T-helper 2 cell treated with Interferon-gamma antibody and Interleukin-4, amounts not matched to agents 100 ng/mL and 5 ng/mL, for 36 hours (primary cell): Measurements from ENCODE around the gene AHI1. TPM values are rescaled to one million over a fixed set of nuclear protein-coding genes. Genes with fewer than 3 reads are reported as not detected.
"Not testable (repeated sequence)": the region's sequence is repeated elsewhere in the genome, so short reads cannot be mapped to it uniquely, and the experiment has no call there.

Source experiments
- intact Hi-C: fragments of 100-400 bp; cut with micrococcal nuclease; formaldehyde crosslinking; loops from one replicate; pipeline ENCODE4 v1.15.1; 2023
- total RNA-seq: library from RNA; stranded (reverse); gene quantifications from 2 replicates; pipeline ENCODE4 v1.2.3, GENCODE V29; 2022

Gene AHI1
- total RNA-seq, 1 donor from 2014 or later: 33.9 TPM

DNA sequence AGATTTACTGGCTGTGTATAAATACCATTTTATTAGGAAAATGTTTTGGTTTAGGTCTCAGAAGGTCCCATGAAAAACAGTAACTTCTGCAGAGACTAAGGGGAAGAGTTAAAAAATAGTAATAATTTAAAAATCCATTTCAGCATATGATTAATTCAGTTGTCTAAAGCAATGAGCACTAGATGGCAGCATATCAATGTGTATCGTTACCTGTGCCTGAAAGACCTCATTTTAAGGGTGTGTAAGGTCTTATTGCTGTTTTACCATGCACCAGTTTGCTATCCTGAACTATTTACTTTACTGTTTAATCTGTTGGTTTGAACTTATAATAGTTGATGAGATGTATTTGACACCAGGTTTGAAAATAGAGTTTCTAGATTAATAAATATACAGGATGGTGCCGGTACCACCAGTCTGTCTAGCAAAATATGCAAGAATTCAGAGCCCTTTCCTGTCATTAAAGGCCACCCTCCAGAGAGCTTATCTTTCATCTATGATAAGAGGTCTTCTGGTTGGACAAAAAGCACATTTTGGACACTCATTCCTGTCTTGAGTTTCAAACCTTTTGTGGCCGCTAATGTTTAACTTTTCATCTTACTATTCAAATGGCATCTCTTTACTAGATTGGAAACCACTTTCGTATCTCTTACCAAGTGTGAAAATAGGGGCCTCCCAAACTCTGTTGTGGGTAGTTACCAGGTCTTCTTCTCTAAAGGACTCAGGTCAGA, 8.9 kb upstream of the AHI1 start:
- intact Hi-C loops: loop anchor here (1.0 to 2.0 kb wide), 4 partner anchors 30 to 811 kb away; no protein-coding TSS in a partner anchor

DNA sequence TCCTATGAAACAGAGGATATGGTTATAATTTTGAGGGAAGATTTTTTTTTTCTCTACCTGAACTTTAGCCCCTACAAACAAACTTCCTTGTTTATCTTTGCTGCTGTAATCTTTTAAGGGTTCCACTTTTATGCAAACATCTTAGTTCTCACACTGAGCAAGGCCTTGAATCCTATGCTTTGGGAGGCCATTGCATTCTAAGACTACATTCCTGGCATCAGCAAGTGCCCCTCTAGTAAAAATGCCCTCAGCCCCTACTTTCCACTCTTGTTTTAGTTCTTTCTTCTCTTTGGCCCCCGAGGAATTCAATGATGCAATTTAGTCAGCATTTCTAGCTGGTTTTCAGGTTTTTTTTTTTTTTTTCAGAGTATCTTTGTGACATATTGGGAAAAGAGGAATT, 8.1 kb upstream of the AHI1 start:
- intact Hi-C loops: loop anchor here (1.0 to 2.0 kb wide), 4 partner anchors 31 to 812 kb away; no protein-coding TSS in a partner anchor

DNA sequence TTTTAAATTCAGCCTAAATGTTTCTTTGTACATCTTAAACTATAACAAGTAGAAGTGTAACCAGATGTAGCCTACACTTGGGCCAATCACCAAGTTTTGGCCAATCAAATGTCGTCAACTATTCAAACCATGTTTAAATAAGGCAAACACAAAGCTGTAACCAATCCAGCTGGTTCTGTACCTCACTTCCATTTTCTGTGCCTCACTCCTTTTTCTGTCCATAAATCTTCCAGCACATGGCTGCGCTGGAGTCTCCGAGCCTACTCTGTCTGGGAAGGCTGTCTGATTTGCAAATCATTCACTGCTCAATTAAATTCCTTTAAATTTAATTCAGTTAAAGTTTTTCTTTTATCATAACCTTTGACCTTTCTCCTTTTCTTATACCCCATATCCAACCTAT, 7.7 kb upstream of the AHI1 start:
- intact Hi-C loops: no loop called here

- intact Hi-C loops: no loop called here
These were observed 7.2 kb upstream of the AHI1 start for GRCh38 chr6:135504734-135505133.

DNA sequence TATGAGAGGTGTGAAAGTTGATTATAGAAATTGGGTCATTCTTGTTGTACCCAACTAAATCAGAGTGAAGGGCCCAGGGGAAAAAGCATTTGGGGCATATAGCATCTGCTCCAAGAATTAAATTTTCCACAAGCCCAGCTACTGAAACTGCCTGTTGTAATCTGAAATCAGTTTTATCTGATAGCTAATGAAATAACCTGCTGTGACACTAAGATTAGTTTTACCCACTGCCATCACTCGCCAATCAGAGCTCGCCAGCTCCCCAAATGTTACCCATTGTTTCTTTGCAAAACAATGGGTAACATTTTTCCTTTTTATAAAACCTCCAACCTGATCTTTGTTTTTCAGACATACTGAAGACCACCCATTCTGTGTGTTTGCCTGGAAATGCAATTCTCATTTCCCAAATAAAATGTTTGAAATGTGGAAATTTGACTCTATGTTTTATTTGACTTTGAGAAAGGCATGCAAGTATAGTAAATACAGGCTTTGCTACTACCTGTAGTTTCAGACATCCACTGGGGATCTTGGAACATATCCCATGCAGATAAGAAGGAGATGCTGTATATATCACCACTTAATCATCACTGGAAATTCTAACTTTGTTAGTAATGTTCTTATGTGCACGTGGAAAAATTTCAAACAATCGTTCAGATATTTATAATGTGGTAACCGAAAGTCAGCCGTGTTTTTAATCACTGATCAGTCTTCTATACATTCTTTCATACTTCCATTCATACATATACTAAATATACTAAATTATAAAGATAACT, 6.3 kb upstream of the AHI1 start:
- intact Hi-C loops: no loop called here

DNA sequence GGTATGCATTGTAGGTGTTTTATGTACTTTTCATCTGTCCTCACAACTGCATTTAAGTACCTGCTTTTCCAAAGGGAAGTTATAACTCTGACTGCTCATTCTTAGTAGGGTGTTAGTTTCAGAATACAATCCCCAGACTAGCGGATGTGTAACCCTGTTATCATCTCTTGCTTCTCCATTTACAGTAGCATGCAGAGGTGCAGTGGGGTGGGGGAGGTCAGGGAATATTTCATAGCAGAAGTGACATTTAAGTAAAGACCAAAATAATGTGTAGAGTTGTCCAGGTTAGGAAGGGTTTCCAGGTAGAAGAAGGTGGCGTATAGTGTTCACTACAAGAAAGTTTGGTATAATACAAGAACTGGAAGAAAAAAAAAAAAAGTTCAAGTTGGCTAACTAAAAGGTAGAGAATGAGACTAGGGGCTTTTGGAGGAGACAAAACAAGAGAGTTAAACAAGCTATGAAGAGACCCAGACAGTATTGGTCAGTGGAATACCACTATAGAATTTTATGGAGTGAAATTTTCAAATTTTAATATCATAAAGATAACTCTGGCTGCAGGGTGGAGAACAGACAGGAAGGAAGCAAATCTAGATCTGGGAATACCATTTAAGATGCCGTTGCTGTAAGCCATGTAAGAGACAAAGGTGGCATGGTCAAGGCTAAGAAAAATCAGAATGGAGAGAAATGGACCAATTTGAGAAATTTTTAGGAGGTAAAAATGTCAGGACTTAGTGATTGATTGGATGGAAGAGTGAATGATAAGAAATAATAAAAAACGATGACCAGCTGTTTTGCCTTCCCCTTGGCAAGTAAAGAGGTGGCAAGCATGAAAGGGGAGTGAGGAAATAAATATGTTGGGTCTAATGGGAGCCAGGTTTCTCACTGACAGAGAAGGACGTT, 2.2 kb upstream of the AHI1 start:
- intact Hi-C loops: loop anchor here (2.0 to 5.0 kb wide), 3 partner anchors 47 to 727 kb away; no protein-coding TSS in a partner anchor

- intact Hi-C loops: loop anchor here (1.0 to 5.0 kb wide), 6 partner anchors 40 to 791 kb away; partner anchors contain the start of gene BCLAF1
These were observed 773 bp upstream of the AHI1 start for GRCh38 chr6:135498185-135498841.

DNA sequence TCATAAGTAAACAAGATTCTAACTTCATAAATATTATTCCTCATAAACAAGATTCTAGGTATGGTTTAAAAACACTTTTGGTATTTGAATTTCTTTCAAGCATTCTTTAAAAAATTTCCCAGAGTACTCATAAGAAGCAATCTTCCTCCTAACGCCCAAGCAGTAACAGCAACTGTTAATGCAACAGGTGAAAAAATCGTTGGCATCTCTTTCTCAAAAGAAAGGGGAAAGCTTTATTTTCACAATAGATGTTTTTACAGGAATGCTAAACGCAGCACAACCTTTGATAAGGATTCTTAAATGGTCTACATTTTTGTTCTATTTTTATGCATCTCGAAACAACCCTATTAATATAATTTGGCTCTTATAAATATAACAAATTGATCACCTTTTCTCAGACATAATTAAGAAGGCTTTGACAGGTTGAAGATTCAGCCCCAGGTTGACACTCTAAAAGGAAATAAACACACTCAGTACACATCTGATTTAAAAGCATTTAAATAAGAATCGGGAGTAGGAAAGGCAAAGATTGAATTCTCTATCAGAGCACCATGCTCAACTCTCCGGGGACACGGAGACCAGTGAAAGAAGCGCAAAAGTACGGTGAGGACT, 634 bp downstream of the AHI1 start:
- intact Hi-C loops: loop anchor here (1.0 to 5.0 kb wide), 3 partner anchors 45 to 444 kb away; partner anchors contain the start of gene PDE7B

GRCh38 chr6:135493218-135493961, 4.2 kb downstream of the AHI1 start:
- intact Hi-C loops: no loop called here

GRCh38 chr6:135490381-135490780, 7.2 kb downstream of the AHI1 start:
- intact Hi-C loops: no loop called here

DNA sequence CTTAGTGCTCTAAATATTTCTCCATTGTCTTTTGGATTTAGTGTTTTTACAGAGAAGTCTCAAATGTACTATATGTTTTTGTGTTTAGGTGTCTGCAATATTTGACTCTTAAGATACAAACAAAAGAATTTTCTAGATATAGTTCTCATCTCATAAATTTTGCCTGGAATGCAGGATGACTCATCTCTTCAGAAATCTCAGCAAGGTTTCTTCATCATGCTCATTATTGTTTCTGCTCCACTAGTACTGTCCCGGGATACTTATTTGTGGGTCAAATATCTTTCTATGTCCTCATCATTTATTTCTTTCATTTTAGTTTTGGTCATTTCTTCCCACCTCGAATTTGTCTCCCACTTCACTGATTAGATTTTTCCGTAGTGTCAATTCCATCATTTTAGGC, 9.5 kb downstream of the AHI1 start:
- intact Hi-C loops: no loop called here

GRCh38 chr6:135483903-135484302, 13.6 kb downstream of the AHI1 start:
- intact Hi-C loops: not testable (repeated sequence)

DNA sequence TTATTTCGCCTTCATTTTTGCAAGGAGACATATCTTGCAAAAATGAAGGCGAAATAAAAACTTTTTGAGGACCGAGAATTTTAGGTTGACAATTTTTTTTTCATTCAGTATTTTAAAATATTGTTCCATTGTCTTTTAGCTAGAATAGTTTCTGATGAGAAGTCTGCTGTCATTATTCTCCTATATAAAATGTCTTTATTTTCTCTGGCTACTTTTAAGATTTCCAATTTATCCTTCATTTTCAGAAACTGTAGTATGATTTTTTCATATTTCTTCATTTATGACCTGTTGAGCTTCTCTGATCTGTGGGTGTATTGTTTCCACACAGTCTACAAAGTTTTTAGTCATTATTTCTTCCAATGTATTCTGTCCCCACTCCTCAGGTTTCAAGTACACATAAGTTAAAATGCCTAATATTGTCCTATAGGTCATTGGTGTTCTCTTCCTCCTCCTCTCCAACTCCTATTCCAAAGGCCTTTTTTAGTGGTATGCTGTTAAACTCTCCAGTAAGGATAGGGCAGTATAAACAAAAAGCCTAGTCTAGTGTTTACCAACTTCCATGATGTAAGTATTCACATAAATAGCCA, 15.7 kb downstream of the AHI1 start:
- intact Hi-C loops: no loop called here

DNA sequence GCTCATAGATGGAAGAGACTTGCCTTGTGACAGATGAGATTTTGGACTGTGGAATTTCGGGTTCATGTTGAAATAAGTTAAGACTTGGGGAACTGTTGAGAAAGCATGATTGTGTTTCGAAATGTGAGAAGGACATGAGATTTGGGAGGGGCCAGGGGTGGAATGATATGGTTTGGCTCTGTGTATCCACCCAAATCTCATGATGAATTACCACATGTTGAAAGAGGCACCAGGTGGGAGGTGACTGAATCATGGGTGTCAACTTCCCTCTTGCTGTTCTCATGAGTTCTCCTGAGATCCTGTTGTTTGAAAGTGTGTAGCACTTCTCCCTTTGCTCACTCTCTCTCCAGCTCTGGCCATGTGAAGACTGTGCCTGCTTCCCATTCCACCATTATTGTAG, 17.9 kb downstream of the AHI1 start:
- intact Hi-C loops: no loop called here

DNA sequence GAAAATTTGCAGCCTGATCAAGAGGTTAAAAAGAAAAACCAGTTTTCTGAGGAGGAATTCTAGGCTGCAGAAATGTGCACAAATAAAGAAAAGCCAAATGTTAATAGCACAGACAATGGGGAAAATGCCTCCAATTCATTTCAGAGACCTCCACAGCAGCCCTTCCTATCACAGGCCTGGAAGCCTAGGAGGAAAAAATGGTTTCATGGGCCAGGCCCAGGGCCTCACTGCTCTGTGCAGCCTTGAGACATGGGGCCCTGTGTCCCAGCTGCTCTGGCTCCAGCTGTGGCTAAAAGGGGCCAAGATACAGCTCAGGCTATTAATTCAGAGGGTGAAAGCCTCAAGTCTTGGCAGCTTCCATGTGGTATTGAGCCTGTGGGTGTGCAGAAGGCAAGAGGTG, 18.9 kb downstream of the AHI1 start:
- intact Hi-C loops: no loop called here

DNA sequence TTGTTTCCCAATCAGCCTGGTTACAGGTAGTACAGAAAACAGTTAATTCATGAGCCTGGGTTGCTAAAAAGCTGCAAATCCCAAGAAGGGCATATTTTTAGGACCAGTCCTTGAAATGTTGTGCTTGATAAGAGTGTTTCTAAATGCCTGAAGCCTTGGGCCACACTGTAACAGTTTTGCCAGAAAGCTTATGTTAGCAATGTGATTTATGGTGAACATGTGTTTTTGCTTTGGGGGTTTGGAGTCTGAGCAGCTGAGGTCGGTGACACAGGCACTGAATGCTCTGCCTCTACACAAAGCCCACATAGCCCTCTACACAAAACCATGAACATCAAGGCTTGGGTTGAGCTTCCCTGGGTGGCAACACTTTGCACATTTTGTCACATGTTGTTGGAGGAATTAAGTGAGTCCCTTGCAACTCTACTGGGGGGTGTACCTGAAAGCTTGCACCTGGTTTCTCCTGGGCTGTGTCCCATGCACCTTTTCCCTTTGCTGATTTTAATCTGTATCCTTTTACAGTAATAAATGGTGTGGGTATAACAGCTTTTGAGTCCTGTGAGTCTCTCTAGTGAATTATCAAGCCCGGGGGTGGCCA, 22.2 kb downstream of the AHI1 start:
- intact Hi-C loops: no loop called here

DNA sequence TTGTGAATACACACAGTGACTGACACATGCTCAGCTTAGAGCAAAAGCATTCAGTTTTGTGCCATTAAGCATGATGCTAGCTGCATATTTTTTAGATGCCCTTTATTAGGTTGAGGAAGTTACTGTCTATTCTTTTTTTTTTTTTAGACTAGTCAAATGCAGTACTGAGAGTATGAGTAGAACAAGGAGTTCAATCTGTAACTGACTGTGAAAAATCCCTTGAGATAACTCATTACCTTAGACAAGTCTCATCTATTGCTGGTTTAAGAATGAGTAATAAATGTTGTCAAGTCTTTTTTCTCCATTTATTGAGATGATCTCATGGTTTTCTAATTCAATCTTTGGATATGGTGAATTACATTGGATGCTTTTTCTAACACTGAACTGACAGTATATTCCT, 23.2 kb downstream of the AHI1 start:
- intact Hi-C loops: no loop called here

DNA sequence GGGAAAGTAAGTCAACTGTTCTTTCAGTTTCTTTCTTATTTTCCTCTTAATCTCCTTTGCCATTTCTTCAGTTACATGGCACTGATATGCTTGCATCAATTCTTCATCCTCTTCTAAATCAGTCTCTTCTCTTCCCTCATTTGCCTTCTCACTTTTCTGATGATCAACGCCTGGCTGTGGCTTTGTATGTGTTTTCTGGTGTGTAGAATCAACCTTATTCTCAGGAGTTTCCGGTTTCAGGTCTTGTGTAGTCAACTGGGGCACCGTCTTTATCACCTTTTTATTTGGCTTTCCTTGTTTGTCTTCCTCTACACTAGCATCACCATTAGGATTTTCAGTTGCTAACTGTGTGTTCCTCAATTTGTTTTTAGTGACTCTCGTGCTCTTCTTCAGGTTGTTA, 31.6 kb downstream of the AHI1 start:
- intact Hi-C loops: no loop called here

DNA sequence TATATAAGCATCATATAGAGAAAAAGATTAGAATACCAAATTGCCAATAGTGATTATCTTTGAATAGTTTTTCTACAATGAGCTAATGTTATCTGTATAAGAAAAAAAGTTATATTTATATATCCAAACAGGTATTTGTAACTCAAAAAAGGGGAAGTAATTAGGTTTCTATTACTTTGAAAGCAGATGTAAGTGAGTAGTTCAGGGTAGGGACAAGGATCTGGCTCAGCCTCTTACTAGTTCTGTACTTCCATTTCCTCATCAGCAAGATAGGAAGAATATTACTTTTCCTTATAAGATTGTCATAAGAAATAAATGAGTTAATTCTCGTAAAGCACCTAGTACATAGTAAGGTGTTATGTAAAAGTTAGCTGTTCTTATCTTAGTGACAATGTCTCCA, 32.2 kb downstream of the AHI1 start:
- intact Hi-C loops: no loop called here
